Measurements from ENCODE around the gene CCDC61.

CCDC61 gene, protein sequence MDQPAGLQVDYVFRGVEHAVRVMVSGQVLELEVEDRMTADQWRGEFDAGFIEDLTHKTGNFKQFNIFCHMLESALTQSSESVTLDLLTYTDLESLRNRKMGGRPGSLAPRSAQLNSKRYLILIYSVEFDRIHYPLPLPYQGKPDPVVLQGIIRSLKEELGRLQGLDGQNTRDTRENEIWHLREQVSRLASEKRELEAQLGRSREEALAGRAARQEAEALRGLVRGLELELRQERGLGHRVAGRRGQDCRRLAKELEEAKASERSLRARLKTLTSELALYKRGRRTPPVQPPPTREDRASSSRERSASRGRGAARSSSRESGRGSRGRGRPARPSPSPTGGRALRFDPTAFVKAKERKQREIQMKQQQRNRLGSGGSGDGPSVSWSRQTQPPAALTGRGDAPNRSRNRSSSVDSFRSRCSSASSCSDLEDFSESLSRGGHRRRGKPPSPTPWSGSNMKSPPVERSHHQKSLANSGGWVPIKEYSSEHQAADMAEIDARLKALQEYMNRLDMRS

DNA sequence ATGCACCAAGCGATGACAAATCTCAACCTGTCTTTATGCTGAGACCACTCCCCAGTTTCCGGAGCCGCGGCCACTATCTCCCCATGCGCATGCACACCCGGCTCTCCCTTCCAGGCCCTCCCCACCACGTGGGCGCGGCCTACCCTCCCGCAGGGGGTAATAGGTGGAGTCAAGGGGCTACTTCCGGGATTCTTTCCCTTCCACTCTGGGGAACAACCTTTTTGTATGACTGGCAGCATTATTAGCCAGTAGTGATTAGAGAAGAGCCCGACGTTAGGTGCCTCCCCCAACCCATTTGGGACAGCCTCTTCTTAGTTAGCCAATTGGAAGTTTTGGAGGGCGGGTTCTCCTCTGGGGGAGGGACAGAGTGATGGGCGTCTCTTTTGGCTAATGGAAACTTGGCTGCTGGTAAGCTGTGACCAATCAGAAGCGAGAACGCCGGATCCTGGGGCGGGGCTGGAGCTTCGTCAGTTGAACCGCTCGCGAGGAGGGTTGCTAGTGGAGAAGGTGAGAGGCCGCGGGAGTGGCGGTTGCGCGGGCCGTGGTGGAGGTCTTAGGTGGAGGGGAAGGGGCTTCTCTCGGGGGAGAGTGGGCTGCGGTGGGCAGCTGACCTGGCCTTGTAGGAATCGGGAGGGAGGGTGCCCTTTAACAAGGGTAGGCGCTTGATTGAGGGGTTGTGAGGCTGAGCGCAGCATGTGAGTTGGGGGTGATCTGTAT lies at the start of gene CCDC61:
CCDC61 (plus strand) TSS at position 470 of the 717 bp plus-strand sequence. CDS start 7,552 bp downstream, outside the sequence.
- H3K27ac Mint-ChIP-seq = no peak within 1 kb of the TSS
- peaks cover 17% of the 10 kb centered on the region for H3K4me1 Mint-ChIP-seq
- peaks cover 30% of the 10 kb centered on the region for H3K36me3 Mint-ChIP-seq
- H3K9me3 Mint-ChIP-seq = no peaks in the 10 kb centered on the region
- ATAC-seq = peak; percentile 99
- peaks cover 24% of the 10 kb centered on the region for H3K27me3 Mint-ChIP-seq
- no peak within 1 kb of the TSS for H3K4me3 Mint-ChIP-seq

DNA sequence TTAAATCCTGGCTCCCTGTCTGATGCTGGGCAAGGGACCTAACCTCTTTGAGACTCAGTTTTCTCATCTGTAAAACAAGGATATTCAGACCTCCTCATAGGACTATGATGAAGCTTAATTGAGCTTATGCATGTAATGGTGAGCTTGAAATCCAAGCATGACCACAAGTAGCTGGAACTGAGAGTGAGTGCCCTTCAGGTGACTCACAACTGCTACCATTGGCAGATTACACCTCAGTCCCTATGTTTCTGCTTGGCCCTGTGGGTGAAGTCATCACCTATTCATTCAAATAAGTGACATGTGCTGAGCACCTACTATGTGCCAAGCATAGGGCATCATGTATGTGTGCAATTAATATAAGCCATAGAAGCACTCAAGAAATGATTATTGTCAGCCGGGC lies 47.3 kb upstream of the CCDC61 start:
- Mint-ChIP-seq H3K27me3 (peaks cover 47% of the 10 kb centered on the region), H3K36me3 (no peaks in the 10 kb centered on the region), H3K27ac (no peak overlapping the region), H3K4me1 (peaks cover under 1% of the 10 kb centered on the region), H3K4me3 (no peak overlapping the region), H3K9me3 (peaks cover 2% of the 10 kb centered on the region)
- no peak for ATAC-seq

DNA sequence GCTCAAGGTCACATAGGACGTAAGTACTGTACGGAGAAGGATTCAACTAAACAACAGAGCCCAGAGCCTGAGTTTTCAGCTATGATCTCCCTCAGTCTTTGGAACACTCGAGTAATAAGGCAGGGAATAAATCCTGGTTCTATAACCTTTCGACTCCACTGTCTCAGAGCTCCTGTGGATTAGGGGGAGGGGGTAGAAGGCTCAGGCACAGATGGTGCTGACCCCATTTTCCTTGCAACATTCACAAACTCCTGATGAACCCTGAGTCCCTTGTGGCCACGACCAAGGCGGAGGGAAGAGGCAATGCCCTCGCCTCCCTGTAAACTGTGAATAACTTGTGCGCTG lies 43.0 kb upstream of the CCDC61 start:
- H3K9me3 Mint-ChIP-seq = peaks cover 12% of the 10 kb centered on the region
- H3K27me3 Mint-ChIP-seq = peaks cover 51% of the 10 kb centered on the region
- H3K27ac Mint-ChIP-seq = no peak overlapping the region
- peaks cover 7% of the 10 kb centered on the region for H3K4me1 Mint-ChIP-seq
- H3K4me3 Mint-ChIP-seq = peak overlapping the region; percentile 69
- no peaks in the 10 kb centered on the region for H3K36me3 Mint-ChIP-seq
- no peak for ATAC-seq

DNA sequence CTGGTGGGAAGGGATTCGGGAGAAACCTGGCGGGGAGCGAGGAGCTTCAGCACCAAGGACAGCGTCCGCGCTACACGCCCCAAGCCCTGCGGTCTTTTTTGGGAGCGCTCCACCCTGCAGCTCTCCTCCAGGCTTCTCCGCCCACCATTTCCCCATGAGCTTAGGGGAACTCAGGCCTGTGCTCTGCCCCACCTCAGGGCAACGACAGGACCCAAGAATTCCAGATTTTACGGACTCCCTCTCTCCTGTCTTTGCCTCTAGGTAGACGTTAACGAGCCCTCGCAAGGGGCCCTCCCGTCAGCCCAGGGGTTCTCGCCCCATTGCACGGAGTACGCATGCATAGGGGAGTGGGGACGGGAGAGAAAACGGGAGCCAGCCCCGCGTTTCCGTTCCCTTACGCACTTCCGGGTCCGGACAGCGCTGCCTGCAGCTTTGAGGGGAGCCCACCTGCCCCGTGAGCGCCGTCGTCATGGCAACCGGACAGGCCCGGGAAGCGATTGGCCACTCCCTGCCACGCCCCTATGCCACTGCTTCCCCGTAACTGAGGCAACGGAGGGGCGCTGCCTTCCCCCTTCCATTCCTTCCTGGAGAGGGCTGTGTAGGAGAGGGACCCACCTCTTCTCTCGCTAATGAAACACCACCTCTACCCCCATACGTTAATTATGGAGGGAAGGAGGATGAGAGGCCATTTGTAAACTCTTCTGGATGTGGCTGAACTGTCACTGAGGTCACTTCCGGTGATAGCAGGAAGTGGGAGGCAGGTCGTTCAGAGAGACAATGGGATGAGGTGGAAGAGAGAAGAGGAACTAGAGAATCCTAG lies 42.4 kb upstream of the CCDC61 start:
- ATAC-seq = peak; percentile 54
- no peaks in the 10 kb centered on the region for H3K36me3 Mint-ChIP-seq
- peaks cover 7% of the 10 kb centered on the region for H3K4me1 Mint-ChIP-seq
- H3K27ac Mint-ChIP-seq = no peak overlapping the region
- H3K27me3 Mint-ChIP-seq = peaks cover 48% of the 10 kb centered on the region
- H3K9me3 Mint-ChIP-seq = peaks cover 12% of the 10 kb centered on the region
- H3K4me3 Mint-ChIP-seq = peak overlapping the region; percentile 69

DNA sequence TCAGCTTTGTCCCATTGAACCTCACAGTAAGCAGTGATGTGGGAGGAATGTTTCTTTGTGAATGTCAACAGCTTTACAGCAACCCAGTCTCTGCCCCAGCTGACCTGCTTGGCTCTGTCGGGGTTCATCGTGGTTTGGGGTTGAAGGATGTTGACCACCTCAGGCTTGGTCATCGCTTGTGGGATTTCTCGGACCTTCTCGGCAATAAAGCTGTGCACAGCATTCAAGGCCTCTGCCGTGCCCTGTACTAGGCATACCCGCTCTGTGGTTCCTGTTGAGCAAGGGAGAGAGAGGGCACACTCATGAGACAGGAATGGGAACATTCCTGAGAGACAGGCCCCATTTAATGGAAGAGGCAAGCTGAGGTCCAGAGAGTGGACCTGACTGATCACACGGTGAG lies 41.6 kb upstream of the CCDC61 start:
- Mint-ChIP-seq H3K27ac (no peak overlapping the region), H3K27me3 (peaks cover 48% of the 10 kb centered on the region), H3K4me3 (no peak overlapping the region), H3K4me1 (peaks cover 7% of the 10 kb centered on the region), H3K36me3 (no peaks in the 10 kb centered on the region), H3K9me3 (peaks cover 12% of the 10 kb centered on the region)
- ATAC-seq = no peak

DNA sequence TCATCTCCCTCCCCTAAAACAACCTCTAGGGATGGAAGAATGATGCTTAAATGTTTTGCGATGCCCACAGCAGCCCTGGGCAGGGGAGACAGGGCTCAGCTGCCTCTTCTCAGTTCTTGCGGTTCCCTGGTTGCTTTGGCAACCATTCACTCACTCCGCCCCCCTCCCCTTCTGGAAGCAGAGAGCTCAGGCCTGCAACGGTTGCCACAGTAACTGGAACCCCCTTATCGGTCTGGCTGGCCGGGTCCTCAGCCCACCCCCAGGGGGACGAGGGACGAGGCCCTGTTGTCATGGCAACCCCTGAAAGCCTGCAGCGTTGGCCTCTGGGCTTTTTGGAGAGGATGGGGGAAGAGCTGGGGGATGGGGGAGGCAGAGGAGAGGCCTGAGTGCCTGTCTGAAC lies 41.1 kb upstream of the CCDC61 start:
- no peak overlapping the region for H3K27ac Mint-ChIP-seq
- no peak for ATAC-seq
- H3K36me3 Mint-ChIP-seq = no peaks in the 10 kb centered on the region
- peaks cover 12% of the 10 kb centered on the region for H3K9me3 Mint-ChIP-seq
- peaks cover 7% of the 10 kb centered on the region for H3K4me1 Mint-ChIP-seq
- H3K4me3 Mint-ChIP-seq = no peak overlapping the region
- peaks cover 48% of the 10 kb centered on the region for H3K27me3 Mint-ChIP-seq

DNA sequence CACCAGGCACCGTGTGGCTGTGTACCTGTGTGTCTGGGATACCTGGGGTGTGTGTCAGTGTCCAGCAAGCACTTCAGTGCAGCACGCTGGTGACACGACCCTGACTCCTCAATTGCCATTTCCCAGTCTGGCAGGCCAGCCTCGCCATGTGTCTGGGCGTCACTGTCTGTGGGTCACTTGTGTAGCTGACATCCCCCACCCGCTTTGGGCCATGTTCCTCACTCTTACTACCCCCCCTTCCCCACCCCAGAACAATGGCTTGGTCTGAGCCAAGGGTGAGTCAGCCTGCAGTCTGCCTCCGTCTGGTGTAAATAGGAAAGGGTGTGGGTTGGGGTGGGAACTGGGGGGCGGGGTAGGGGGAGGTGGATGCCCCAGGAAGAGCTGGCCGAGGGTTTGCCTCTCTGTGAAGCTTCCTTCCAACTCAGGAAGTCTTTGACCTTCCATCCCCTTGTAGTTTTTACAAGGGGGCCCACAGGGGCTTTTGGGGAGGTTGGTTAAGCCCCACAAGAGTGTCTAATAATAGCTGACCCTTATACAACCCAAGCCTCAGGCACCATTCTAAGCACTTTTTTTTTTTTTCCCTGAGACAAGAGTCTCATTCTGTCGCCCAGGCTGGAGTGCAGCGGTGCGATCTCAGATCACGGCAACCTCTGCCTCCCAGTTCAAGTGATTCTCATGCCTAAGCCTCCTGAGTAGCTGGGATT lies 39.2 kb upstream of the CCDC61 start:
- H3K9me3 Mint-ChIP-seq = peaks cover 12% of the 10 kb centered on the region
- peaks cover 14% of the 10 kb centered on the region for H3K4me1 Mint-ChIP-seq
- no peak for ATAC-seq
- no peak overlapping the region for H3K4me3 Mint-ChIP-seq
- H3K27me3 Mint-ChIP-seq = peaks cover 60% of the 10 kb centered on the region
- no peaks in the 10 kb centered on the region for H3K36me3 Mint-ChIP-seq
- H3K27ac Mint-ChIP-seq = no peak overlapping the region

DNA sequence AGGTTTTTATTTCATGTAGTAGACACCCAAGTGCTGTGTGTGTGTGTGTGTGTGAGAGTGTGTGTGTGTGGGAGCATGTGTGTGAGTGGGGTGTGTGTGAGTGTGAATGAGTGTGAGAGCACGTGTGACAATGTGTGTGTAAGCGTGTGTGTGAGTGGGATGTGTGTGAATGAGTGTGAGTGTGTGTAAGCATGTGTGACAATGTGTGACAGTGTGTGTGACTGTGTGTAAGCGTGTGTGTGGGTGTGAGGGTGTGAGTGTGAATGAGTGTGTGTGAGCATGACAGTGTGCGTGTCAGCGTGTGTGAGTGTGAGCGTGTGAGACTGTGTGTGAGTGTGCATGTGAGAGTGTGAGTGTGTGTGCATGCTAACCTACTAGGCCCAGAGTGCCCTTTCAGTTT lies 36.9 kb upstream of the CCDC61 start:
- peaks cover 74% of the 10 kb centered on the region for H3K27me3 Mint-ChIP-seq
- H3K4me1 Mint-ChIP-seq = peaks cover 9% of the 10 kb centered on the region
- peaks cover 8% of the 10 kb centered on the region for H3K9me3 Mint-ChIP-seq
- no peaks in the 10 kb centered on the region for H3K36me3 Mint-ChIP-seq
- no peak overlapping the region for H3K27ac Mint-ChIP-seq
- ATAC-seq = no peak
- H3K4me3 Mint-ChIP-seq = no peak overlapping the region

DNA sequence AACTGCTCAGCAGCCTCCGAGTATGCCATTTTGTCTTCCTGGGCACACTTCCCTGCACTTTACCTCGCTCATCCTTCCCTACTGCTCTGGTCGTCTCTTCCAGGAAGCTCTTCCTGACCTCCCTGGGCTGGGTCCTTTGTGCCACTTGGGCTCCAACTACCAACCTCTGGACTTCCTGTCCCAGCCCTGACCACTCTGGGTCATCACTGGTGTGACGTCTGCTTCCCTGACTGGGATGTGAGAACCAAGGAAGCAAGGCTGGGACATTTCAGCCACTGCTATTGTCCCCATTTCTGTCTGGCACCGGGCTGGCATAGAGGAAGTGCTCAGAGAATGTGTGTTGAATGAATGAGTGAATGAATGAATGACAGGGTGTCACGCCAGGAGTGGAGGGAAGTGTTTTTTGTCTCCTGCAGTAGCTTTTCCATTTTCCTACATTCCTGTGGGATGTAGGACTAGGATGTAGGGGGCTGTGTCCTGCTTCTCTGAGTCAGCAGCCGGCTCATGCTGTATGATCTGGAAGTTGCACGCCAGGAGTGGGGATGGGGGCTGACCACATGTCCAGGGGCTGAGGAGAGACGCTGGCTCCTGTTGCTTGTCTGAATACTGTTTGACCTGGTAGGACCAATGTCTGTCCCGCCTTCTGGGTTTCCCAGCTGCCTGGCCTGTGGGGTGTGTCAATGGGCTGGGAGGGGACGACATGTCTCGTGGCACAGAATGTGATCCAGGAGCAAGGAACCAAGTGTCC lies 36.3 kb upstream of the CCDC61 start:
- H3K4me3 Mint-ChIP-seq = no peak overlapping the region
- H3K27ac Mint-ChIP-seq = no peak overlapping the region
- no peaks in the 10 kb centered on the region for H3K36me3 Mint-ChIP-seq
- peaks cover 7% of the 10 kb centered on the region for H3K4me1 Mint-ChIP-seq
- H3K27me3 Mint-ChIP-seq = peaks cover 72% of the 10 kb centered on the region
- H3K9me3 Mint-ChIP-seq = peaks cover 9% of the 10 kb centered on the region
- ATAC-seq = no peak

DNA sequence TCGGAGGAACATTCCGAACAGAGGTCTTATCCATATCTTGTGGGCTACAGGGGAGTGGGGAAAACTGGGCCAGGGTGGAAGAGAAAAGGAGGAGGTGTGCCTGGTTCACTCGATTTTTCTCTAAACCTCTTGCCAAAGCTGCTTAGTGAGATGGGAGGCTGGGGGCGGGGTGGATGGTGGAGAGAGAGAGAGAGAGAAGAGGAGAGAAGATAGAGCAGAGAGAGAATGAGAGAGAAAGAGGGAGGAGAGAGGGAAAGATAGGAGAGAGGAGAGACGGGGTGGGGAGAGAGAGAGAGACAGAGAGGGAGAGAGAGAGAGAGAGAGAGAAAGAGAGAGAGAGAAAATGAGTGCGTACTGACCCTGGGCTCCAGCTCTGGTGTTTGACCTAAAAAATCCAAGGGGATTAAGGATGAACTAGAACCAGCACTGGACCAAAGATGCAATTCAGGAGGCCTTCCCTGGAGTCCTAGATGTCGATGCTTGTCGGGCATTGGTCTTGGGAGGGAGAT lies 35.7 kb upstream of the CCDC61 start:
- H3K27ac Mint-ChIP-seq = no peak overlapping the region
- H3K4me1 Mint-ChIP-seq = peaks cover 7% of the 10 kb centered on the region

DNA sequence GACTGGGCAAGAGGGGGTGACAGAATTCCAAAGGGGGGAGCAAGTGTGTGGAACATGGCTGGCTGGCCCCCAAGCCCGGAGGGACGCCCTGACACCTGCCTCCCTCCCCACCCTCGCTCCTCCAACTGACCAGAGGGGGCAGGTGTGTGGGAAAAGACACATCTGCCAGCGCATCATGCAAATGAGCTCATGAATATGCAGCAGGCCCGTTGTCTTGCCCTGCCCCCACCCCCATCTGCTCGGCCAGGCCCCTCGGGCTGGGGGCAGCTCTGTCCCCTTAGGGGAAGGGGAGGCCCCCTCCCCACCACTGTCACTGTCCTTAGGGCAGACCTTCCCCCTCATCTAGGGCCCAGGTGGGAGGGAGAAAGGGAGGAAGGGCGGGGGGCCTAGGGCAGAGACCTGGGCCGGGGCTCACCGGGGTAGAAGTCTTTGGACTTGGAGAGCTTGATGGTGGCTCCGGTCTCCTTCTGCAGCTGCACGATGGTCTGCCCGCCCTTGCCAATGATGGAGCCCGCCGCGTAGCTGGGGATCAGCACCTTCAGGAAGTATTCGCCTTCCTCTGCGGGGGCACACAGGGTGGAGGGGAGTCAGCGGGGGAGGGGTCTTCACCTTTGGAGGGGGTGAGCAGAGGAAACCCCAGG lies 34.6 kb upstream of the CCDC61 start:
- Mint-ChIP-seq H3K9me3 (peaks cover 3% of the 10 kb centered on the region), H3K36me3 (no peaks in the 10 kb centered on the region), H3K4me3 (no peak overlapping the region), H3K27ac (no peak overlapping the region), H3K4me1 (peaks cover 7% of the 10 kb centered on the region), H3K27me3 (peaks cover 61% of the 10 kb centered on the region)
- peak; percentile 47 for ATAC-seq

More for the DNA sequence above, 35.7 kb upstream of the CCDC61 start:
- peaks cover 68% of the 10 kb centered on the region for H3K27me3 Mint-ChIP-seq
- H3K36me3 Mint-ChIP-seq = no peaks in the 10 kb centered on the region
- H3K4me3 Mint-ChIP-seq = no peak overlapping the region
- ATAC-seq = no peak
- peaks cover 9% of the 10 kb centered on the region for H3K9me3 Mint-ChIP-seq

DNA sequence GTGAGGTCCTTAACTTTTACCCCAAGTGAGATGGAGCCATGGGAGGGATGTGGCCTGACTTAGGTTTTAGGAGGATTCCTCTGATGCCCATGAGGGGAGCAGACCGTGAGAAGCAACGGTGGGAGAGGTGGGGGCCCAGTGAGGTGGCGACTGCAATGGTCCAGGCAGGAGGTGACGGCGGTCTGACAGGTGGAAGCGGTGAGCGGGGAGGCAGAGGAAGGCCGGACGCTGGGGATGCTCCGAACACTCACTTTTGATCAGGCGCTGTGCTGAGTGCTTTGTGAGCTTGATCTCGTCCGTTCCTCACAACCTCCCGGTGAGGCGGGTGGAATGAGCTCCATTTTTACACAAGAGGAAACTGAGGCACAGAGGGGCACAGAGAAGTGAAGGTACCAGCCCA lies 33.2 kb upstream of the CCDC61 start:
- H3K27ac Mint-ChIP-seq = no peak overlapping the region
- peaks cover 70% of the 10 kb centered on the region for H3K27me3 Mint-ChIP-seq
- ATAC-seq = no peak
- no peaks in the 10 kb centered on the region for H3K36me3 Mint-ChIP-seq
- H3K4me3 Mint-ChIP-seq = no peak overlapping the region
- H3K9me3 Mint-ChIP-seq = peaks cover 3% of the 10 kb centered on the region
- H3K4me1 Mint-ChIP-seq = peaks cover 7% of the 10 kb centered on the region

DNA sequence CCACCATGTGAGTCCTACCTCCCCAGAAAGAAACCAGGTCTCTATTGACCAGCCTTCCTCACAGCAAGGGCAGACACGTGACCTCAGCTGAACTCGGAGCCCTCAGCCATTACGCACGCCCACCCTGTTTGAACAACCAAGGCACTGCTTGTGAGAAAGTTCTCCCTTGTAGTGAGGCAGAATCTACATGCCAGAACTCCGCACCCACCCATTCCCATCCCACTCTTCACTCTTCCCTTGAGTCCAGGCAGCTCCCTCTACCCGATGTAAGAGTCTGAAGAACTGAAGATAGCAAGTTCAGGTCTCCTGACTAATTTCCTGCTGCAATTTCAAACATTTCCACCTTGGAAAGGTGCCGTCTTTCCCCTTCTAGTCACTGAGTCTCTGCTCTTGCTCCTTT lies 28.0 kb upstream of the CCDC61 start:
- Mint-ChIP-seq H3K4me3 (no peak overlapping the region), H3K27me3 (peaks cover 82% of the 10 kb centered on the region)
- no peak for ATAC-seq

More for the DNA sequence above, 28.0 kb upstream of the CCDC61 start:
- H3K27ac Mint-ChIP-seq = no peak overlapping the region
- H3K36me3 Mint-ChIP-seq = no peaks in the 10 kb centered on the region
- H3K4me1 Mint-ChIP-seq = peaks cover 14% of the 10 kb centered on the region
- peaks cover 7% of the 10 kb centered on the region for H3K9me3 Mint-ChIP-seq

Data from stimulated activated memory B cell treated with anti-CD40 and anti-IgM and Interleukin-4, amounts not matched to agents 10 μg/mL and 1 μg/mL and 100 μg/mL, for 72 hours (primary cell).